ENCODE measurements around the gene DMAC2L.

DNA sequence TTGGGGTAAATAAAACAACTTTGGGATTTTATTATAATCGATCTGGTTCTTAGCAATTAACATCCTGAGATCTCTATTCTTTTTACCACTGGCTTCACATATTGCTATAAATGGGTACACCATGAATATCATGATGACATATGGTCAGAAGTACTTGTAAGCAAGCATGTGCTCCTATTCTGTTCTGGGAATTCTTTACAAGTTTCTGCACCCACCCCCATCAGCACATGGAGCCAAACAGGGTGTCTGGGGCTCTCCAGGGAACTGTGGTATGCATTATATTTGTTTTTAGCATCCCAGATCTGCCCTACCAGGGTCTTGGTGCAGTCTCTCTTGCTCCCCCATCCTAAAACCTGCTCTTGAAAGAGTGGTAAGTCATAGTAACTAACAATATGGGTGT, 31.3 kb downstream of the DMAC2L start:
- TF ChIP-seq, protein P1, sequence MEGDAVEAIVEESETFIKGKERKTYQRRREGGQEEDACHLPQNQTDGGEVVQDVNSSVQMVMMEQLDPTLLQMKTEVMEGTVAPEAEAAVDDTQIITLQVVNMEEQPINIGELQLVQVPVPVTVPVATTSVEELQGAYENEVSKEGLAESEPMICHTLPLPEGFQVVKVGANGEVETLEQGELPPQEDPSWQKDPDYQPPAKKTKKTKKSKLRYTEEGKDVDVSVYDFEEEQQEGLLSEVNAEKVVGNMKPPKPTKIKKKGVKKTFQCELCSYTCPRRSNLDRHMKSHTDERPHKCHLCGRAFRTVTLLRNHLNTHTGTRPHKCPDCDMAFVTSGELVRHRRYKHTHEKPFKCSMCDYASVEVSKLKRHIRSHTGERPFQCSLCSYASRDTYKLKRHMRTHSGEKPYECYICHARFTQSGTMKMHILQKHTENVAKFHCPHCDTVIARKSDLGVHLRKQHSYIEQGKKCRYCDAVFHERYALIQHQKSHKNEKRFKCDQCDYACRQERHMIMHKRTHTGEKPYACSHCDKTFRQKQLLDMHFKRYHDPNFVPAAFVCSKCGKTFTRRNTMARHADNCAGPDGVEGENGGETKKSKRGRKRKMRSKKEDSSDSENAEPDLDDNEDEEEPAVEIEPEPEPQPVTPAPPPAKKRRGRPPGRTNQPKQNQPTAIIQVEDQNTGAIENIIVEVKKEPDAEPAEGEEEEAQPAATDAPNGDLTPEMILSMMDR (IDR thresholded peaks at IDR 0.05): no peak
- TF ChIP-seq POLR2A (IDR thresholded peaks at IDR 0.05): no peak
